Fibroblast of pulmonary artery (primary cell): ENCODE data around the gene TPST1.

Source experiments
- DNase-seq: peaks from one replicate; pipeline ENCODE4 v3.0.0-alpha.2; 2010; ENCODE audit warnings: low read depth
- H3K4me3 ChIP-seq: replicated peaks from 2 replicates; pipeline ENCODE4 v1.5.1; 2011; ENCODE audit warnings: low read depth, mild to moderate bottlenecking, control low read depth, low read length, moderate library complexity
- TF ChIP-seq, protein P1 (sequence below): IDR thresholded peaks from 2 replicates; pipeline ENCODE4 v1.5.1; 2011; ENCODE audit warnings: mild to moderate bottlenecking, control low read depth, low read length, inconsistent platforms; ENCODE audit errors: missing control alignments

TPST1 gene

DNA sequence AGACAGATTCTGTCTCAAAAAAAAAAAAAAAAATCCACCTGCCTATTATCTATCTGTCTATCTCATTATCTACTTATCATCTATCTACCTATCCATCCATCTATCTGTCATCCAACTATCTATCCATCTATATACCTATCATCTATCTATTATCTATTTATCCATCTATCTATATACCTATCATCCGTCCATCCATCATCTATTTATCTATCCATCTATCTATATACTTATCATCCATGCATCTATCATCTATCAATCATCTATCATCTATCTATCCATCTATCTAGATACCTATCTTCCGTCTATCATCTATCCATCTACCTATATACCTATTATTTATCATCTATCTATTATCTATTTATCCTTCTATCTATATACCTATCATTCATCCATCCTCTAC, 16.5 kb upstream of the TPST1 start:
- TF ChIP-seq, protein P1, sequence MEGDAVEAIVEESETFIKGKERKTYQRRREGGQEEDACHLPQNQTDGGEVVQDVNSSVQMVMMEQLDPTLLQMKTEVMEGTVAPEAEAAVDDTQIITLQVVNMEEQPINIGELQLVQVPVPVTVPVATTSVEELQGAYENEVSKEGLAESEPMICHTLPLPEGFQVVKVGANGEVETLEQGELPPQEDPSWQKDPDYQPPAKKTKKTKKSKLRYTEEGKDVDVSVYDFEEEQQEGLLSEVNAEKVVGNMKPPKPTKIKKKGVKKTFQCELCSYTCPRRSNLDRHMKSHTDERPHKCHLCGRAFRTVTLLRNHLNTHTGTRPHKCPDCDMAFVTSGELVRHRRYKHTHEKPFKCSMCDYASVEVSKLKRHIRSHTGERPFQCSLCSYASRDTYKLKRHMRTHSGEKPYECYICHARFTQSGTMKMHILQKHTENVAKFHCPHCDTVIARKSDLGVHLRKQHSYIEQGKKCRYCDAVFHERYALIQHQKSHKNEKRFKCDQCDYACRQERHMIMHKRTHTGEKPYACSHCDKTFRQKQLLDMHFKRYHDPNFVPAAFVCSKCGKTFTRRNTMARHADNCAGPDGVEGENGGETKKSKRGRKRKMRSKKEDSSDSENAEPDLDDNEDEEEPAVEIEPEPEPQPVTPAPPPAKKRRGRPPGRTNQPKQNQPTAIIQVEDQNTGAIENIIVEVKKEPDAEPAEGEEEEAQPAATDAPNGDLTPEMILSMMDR, result no peak
- no peak overlapping the region for H3K4me3 ChIP-seq
- no peak for DNase-seq

DNA sequence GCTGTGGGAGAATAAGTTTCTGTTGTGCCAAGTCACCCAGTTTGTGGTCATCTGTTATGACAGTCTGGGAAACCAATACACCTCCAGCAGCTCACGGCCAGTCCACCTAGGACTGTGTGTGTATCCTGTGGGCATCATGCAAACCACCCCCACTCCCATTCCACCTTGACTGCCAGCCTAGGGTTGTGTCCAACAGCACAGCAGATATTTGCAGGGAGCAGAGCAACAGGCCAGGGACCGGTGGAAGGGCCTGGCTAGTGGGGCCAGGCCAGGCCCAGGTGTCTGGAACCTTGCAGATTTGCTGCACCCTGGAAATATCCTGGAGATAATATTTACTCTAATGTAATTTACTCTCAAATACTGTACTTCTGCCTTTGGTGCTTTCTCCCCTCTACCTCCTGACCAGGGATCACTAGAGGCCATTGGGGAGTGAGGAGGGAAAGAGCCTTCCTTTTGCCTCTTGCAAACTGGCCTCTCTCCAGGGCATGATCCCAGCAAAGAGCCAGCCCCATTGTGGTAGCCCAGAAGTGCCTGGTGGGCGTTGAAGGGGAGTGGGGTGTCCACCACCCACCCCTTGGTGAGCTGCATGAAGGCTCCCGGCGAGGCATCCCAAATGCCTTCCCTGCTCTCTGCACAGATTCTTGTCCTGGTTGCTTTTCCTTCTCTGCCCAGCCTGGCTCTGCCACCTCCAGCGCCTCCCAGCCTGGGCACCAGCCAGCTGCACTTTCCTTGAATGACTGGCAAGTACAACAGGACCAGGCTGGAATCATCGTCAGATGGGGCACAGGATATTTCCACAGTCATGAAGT, 15.2 kb upstream of the TPST1 start:
- no peak for DNase-seq
- no peak overlapping the region for H3K4me3 ChIP-seq
- TF ChIP-seq, protein P1, result no peak

DNA sequence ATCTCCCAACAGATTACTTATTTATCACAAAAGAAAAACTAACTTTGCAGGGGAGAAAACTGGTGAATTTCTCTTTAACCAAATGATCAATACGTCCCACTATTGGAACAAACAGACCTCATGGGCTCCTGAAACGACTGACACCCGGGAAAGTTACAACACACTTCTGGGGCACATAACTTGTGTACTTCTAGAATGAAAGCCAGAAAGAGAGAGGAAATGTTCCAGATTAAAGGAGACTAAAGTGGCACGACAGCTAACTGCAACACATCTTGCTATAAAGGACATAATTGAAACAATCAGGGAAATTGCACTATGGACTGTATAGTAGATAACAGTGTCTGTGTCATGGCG, 14.7 kb upstream of the TPST1 start:
- TF ChIP-seq, protein P1, result no peak
- H3K4me3 ChIP-seq, result no peak overlapping the region

DNA sequence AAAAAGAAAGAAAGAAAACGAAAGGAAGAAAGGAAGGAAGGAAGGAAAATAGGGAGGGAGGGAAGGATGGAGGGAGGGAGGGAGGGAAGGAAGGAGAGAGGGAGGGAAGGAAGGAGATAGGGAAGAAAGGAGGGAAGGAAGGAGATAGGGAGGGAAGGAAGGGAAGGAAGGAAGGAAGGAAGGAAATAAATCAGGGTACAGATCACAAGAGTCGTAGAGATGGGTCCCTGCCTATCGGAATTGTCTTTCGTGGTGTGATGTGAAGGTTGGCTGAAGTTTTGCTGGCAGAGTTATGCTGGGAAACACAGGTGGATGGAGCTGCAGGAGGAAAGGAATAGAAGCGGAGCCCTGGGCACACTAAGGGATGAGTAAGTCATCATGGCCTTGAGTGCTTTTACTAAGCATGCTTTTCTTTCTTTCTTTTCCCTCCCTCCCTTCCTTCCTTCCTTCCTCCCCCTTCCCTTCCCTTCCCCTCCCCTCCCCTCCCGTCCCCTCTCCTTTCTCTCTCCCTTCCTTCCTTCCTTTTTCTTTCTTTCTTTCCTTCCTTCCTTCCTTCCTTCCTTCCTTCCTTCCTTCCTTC, 11.9 kb upstream of the TPST1 start:
- H3K4me3 ChIP-seq, result no peak overlapping the region
- no peak for DNase-seq
- TF ChIP-seq, protein P1, result no peak

More for the DNA sequence above, 14.7 kb upstream of the TPST1 start:
- DNase-seq, result no peak

DNA sequence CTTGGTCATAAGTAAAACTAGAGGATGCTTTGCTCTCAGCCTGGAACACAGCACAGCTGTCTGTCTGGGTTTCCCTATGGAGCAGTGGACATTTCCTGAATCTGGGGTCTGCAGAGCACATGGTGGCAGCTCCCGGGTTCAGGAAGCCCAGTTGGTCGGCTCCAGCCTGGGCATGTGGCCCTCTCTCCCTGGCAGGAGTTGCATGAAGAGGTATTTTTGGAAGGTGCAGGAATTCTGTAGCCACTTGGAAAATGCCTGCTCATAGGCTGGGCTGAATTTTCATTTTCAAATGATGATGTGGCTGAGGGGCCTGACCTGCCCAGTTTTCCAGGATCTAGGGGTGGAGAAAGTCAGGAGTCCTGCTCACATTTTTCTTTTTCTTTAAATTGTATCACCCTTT, 6.7 kb upstream of the TPST1 start:
- no peak for DNase-seq
- TF ChIP-seq, protein P1, result no peak
- H3K4me3 ChIP-seq, result no peak overlapping the region

DNA sequence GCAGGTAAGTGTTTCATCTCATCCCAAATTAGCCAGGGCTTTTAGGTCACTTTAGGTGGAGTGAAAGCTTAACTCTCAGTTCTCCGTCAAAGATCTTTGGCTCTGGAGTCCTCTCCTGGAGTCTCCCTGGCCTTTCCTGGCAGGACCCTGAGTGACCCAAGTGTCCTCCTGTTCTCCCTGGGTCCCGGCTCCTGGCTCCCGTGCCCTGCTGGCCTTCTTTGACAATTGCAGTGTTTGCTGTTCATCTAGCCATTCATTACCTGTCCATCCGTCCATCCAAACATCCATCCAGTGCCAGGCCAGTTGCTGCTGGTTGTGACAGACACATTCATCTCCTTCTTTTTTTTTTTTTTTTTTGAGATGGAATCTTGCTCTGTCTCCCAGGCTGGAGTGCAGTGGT, 6.2 kb upstream of the TPST1 start:
- H3K4me3 ChIP-seq, result no peak overlapping the region
- TF ChIP-seq, protein P1, result no peak
- DNase-seq, result no peak

DNA sequence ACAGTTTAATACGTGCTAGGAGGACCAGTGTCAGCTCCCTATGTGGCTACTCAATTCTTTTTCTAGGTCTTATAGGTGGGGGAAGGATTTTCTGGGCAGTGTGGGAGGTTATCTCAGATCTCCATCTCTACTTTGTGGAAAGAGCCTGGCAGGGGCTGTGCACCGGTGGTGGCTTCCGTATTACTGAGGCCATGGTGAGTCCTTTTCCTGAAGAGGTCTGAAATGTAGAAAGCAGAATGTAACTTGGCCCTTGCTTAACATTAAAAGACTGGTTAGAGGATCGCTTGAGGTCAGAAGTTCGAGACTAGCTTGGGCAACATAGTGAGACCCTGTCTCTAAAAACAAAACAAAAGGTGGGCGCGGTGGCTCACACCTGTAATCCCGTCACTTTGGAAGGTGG, 2.7 kb upstream of the TPST1 start:
- TF ChIP-seq, protein P1, result no peak
- no peak for DNase-seq
- no peak overlapping the region for H3K4me3 ChIP-seq
